Measurements from ENCODE around the gene ITGB4. TPM values are rescaled to one million over a fixed set of nuclear protein-coding genes. Genes with fewer than 3 reads are reported as not detected.

The ITGB4 gene
- total and polyA plus RNA-seq, 9 of the 15 experiments (the other 6 are each of a cell fraction or from before 2014, with no cell fraction given) = 0.05 to 2.8 (median 0.76) TPM; not detected in 3

GRCh38 chr17:75749545-75750389 is 28.5 kb downstream of the ITGB4 start (continued):
- TF ChIP-seq MGA (IDR thresholded peaks at IDR 0.05) = no peak
- no peak for TF ChIP-seq OTX1 (CRISPR knock-in tag; IDR thresholded peaks at IDR 0.05)
- TF ChIP-seq ZNF134 (CRISPR knock-in tag; conservative IDR thresholded peaks at IDR 0.05) = no peak
- TF ChIP-seq TFAP4 (CRISPR knock-in tag; IDR thresholded peaks at IDR 0.05; ENCODE audit: borderline replicate concordance) = peak; percentile 49; the same call in 1 of the 2 replicates
- TF ChIP-seq HMG20B (CRISPR knock-in tag; IDR thresholded peaks at IDR 0.05) = no peak
- peak; percentile 57; the same call in 1 of the 2 replicates for TF ChIP-seq CTBP1 (IDR thresholded peaks at IDR 0.05; ENCODE audit: borderline replicate concordance)
- TF ChIP-seq, protein P1, sequence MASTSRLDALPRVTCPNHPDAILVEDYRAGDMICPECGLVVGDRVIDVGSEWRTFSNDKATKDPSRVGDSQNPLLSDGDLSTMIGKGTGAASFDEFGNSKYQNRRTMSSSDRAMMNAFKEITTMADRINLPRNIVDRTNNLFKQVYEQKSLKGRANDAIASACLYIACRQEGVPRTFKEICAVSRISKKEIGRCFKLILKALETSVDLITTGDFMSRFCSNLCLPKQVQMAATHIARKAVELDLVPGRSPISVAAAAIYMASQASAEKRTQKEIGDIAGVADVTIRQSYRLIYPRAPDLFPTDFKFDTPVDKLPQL (IDR thresholded peaks at IDR 0.05; ENCODE audit: extremely low read depth, insufficient read length) = no peak
- TF ChIP-seq KLF1 (tag; IDR thresholded peaks at IDR 0.05) = no peak
- no peak for TF ChIP-seq VEZF1 (CRISPR knock-in tag; IDR thresholded peaks at IDR 0.05)
- TF ChIP-seq KDM2B (CRISPR knock-in tag; IDR thresholded peaks at IDR 0.05) = 0 out of 2 replicates have a peak, but pooled peaks have one; percentile 40
- no peak for TF ChIP-seq PHTF2 (CRISPR knock-in tag; IDR thresholded peaks at IDR 0.05)
- no peak for TF ChIP-seq ZNF212 (CRISPR knock-in tag; IDR thresholded peaks at IDR 0.05)
- TF ChIP-seq KAT7 (CRISPR knock-in tag; IDR thresholded peaks at IDR 0.05; ENCODE audit: borderline replicate concordance) = no peak

All from K562 (cell line).